NB4 (cell line): ENCODE results near the gene CUL2.
"Not testable (repeated sequence)": the region's sequence is repeated elsewhere in the genome, so short reads cannot be mapped to it uniquely, and the experiment has no call there.

Source experiments
- POLR2A ChIP-seq: IDR thresholded peaks from 2 replicates; pipeline ENCODE4 v1.6.1; 2011; ENCODE audit warnings: mild to moderate bottlenecking; ENCODE audit not compliant: insufficient read length; ENCODE audit errors: extremely low read depth
- TF ChIP-seq, protein P1 (sequence below): IDR thresholded peaks from one replicate; pipeline ENCODE4 v1.5.1; 2012; ENCODE audit warnings: low read depth, low read length

DNA sequence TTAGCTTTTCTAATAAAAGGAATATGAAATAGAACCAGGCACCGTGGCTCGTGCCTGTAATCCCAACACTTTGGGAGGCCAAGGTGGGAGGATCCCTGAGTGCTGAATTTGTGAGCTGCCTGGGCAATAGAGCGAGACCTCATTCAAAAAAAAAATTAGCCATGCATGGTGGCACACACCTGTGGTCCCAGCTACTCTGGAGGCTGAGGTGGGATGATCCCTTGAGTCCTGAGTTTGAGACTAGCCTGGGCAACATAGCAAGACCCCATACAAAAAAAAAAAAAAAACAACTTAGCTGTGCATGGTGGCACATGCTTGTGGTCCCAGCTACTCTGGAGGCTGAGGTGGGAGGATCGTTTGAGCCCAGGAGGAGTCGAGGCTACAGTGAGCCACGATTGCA lies 44.9 kb downstream of the CUL2 start:
- TF ChIP-seq, protein P1, sequence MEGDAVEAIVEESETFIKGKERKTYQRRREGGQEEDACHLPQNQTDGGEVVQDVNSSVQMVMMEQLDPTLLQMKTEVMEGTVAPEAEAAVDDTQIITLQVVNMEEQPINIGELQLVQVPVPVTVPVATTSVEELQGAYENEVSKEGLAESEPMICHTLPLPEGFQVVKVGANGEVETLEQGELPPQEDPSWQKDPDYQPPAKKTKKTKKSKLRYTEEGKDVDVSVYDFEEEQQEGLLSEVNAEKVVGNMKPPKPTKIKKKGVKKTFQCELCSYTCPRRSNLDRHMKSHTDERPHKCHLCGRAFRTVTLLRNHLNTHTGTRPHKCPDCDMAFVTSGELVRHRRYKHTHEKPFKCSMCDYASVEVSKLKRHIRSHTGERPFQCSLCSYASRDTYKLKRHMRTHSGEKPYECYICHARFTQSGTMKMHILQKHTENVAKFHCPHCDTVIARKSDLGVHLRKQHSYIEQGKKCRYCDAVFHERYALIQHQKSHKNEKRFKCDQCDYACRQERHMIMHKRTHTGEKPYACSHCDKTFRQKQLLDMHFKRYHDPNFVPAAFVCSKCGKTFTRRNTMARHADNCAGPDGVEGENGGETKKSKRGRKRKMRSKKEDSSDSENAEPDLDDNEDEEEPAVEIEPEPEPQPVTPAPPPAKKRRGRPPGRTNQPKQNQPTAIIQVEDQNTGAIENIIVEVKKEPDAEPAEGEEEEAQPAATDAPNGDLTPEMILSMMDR = not testable (repeated sequence)
- TF ChIP-seq POLR2A = not testable (repeated sequence)
